GM23338 (cell line): Measurements from ENCODE around the gene LAMA4. TPM values are rescaled to one million over a fixed set of nuclear protein-coding genes. Genes with fewer than 3 reads are reported as not detected.

Source experiments
- ATAC-seq: fragments of 200-7000 bp; cut with Tn5 transposase; 3 replicates; pipeline ENCODE4 v1.9.1; 2020
- DNase-seq: peaks from one replicate; pipeline ENCODE4 v3.0.0-alpha.2; 2015; ENCODE audit warnings: low spot score
- H2AFZ ChIP-seq: fragments of 200-600 bp; sonication (generic); 2 replicates; pipeline ENCODE4 v1.8.0; 2016; ENCODE audit warnings: antibody characterized with exemption, mild to moderate bottlenecking, moderate library complexity
- H3F3A ChIP-seq: fragments of 200-600 bp; sonication (generic); replicated peaks from 2 replicates; pipeline ENCODE4 v1.8.0; 2017; ENCODE audit warnings: antibody characterized with exemption, mixed run types, low read depth
- H3K27ac ChIP-seq: fragments of 200-600 bp; sonication (generic); 2 replicates; pipeline ENCODE4 v1.6.1; 2016; ENCODE audit warnings: low read depth
- H3K27me3 ChIP-seq: fragments of 200-600 bp; sonication (generic); 2 replicates; pipeline ENCODE4 v1.8.0; 2016; ENCODE audit warnings: mild to moderate bottlenecking, mixed run types, moderate library complexity; ENCODE audit not compliant: insufficient read depth
- H3K36me3 ChIP-seq: fragments of 200-600 bp; sonication (generic); 2 replicates; pipeline ENCODE4 v1.8.0; 2016; ENCODE audit warnings: mild to moderate bottlenecking; ENCODE audit not compliant: insufficient read depth
- H3K4me1 ChIP-seq: fragments of 200-600 bp; sonication (generic); 2 replicates; pipeline ENCODE4 v1.8.0; 2016; ENCODE audit warnings: mild to moderate bottlenecking, moderate library complexity; ENCODE audit not compliant: insufficient read depth
- H3K4me2 ChIP-seq: fragments of 200-600 bp; sonication (generic); 2 replicates; pipeline ENCODE4 v1.7.1; 2017; ENCODE audit warnings: mixed run types
- H3K4me3 ChIP-seq: fragments of 200-600 bp; sonication (generic); 2 replicates; pipeline ENCODE4 v1.6.1; 2016; ENCODE audit warnings: mixed run types
- H3K79me2 ChIP-seq: fragments of 200-600 bp; sonication (generic); replicated peaks from 2 replicates; pipeline ENCODE4 v1.8.0; 2017; ENCODE audit warnings: mild to moderate bottlenecking; ENCODE audit not compliant: insufficient read depth
- H3K9me2 ChIP-seq: fragments of 200-600 bp; sonication (generic); 2 replicates; pipeline ENCODE4 v1.8.0; 2017; ENCODE audit not compliant: insufficient read depth
- H4K20me1 ChIP-seq: fragments of 200-600 bp; sonication (generic); replicated peaks from 2 replicates; pipeline ENCODE4 v1.8.0; 2017; ENCODE audit warnings: mild to moderate bottlenecking; ENCODE audit not compliant: insufficient read depth
- H3K27ac Mint-ChIP-seq: 2 replicates; pipeline ENCODE4 v1.8.0; 2020; ENCODE audit warnings: inconsistent platforms, mild to moderate bottlenecking, moderate library complexity, mixed read lengths
- H3K27me3 Mint-ChIP-seq: 3 replicates; pipeline ENCODE4 v1.8.0; 2022; ENCODE audit warnings: low read depth, mild to moderate bottlenecking, moderate library complexity, mixed read lengths, inconsistent platforms; ENCODE audit not compliant: insufficient read depth, poor library complexity
- H3K36me3 Mint-ChIP-seq: 3 replicates; pipeline ENCODE4 v1.8.0; 2021; ENCODE audit warnings: low read depth, mild to moderate bottlenecking, inconsistent platforms, moderate library complexity, mixed read lengths
- H3K4me1 Mint-ChIP-seq: 3 replicates; pipeline ENCODE4 v1.8.0; 2020; ENCODE audit warnings: mild to moderate bottlenecking, inconsistent platforms, mixed read lengths
- H3K4me3 Mint-ChIP-seq: 3 replicates; pipeline ENCODE4 v1.8.0; 2021; ENCODE audit warnings: moderate library complexity, mild to moderate bottlenecking, inconsistent platforms, mixed read lengths
- H3K9me3 Mint-ChIP-seq: 3 replicates; pipeline ENCODE4 v1.8.0; 2020; ENCODE audit warnings: moderate library complexity, mild to moderate bottlenecking, inconsistent platforms, mixed read lengths
- EZH2 ChIP-seq: fragments of 200-600 bp; sonication (generic); IDR thresholded peaks from one replicate; pipeline ENCODE4 v1.8.0; 2017; ENCODE audit warnings: antibody characterized with exemption, mild to moderate bottlenecking, low read depth; ENCODE audit not compliant: unreplicated experiment
- JUNB ChIP-seq: IDR thresholded peaks from one replicate; pipeline ENCODE4 v1.6.1; 2016; ENCODE audit warnings: antibody characterized with exemption; ENCODE audit not compliant: unreplicated experiment
- NANOG ChIP-seq: IDR thresholded peaks from 2 replicates; pipeline ENCODE4 v1.6.1; 2016; ENCODE audit warnings: antibody characterized with exemption, borderline replicate concordance
- POLR2AphosphoS5 ChIP-seq: IDR thresholded peaks from 2 replicates; pipeline ENCODE4 v1.6.1; 2016; ENCODE audit warnings: antibody characterized with exemption, low read depth
- polyA plus RNA-seq: library from polyadenylated mRNA; unstranded; fragments of >200 nt; fragmentation: Nextera tagmentation; extraction: Ambion mirVana; gene quantifications from 2 replicates; pipeline ENCODE4 v1.2.1, GENCODE V29; 2016
- total RNA-seq: library from RNA; depleted of rRNA; stranded (reverse); fragments of >200 nt; shearing (Covaris generic); gene quantifications from 2 replicates; pipeline ENCODE4 v1.2.3, GENCODE V29; 2014
- TF ChIP-seq, protein P1 (sequence below): fragments of 250-450 bp; sonication (Bioruptor Pico); IDR thresholded peaks from 2 replicates; pipeline ENCODE4 v1.5.0; 2020; ENCODE audit warnings: mild to moderate bottlenecking, moderate library complexity
- TF ChIP-seq, protein P2 (sequence below), 2 experiments: fragments of 200-600 bp in 1 of 2; sonication (generic) in 1 of 2; conservative IDR thresholded peaks; 2 replicates each; pipeline versions ENCODE4 v1.5.1 to v1.6.1; 2016 to 2017; ENCODE audit warnings: antibody characterized with exemption in 2 of 2, low read depth in 2 of 2, mild to moderate bottlenecking in 2 of 2, moderate library complexity in 1 of 2
- TF ChIP-seq, protein P3 (sequence below): IDR thresholded peaks from 2 replicates; pipeline ENCODE4 v1.6.1; 2016; ENCODE audit warnings: antibody characterized with exemption

Gene LAMA4
- total and polyA plus RNA-seq, 2 experiments from 2014 or later = 1.7 to 2.8 TPM

DNA sequence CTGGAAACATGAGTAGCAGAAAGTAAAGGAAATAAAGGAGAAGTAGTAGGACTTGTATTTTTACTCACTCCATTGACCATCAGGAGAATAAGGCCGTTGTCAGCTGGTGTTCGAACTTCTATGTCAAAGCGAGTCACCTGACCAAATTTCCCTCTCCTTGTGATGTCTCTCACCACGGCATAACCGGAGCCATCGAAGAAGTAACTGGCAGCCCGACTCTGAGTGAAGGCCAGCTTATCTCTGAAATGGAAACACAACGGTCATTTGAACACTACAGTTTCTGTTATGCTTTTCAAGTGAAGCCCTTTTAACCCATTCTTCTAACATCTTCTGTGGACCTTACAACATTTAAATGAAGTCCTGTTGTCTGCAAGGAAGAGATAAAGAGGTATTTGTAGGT, 115.3 kb downstream of the LAMA4 start (continued):
- TF ChIP-seq, protein P1, sequence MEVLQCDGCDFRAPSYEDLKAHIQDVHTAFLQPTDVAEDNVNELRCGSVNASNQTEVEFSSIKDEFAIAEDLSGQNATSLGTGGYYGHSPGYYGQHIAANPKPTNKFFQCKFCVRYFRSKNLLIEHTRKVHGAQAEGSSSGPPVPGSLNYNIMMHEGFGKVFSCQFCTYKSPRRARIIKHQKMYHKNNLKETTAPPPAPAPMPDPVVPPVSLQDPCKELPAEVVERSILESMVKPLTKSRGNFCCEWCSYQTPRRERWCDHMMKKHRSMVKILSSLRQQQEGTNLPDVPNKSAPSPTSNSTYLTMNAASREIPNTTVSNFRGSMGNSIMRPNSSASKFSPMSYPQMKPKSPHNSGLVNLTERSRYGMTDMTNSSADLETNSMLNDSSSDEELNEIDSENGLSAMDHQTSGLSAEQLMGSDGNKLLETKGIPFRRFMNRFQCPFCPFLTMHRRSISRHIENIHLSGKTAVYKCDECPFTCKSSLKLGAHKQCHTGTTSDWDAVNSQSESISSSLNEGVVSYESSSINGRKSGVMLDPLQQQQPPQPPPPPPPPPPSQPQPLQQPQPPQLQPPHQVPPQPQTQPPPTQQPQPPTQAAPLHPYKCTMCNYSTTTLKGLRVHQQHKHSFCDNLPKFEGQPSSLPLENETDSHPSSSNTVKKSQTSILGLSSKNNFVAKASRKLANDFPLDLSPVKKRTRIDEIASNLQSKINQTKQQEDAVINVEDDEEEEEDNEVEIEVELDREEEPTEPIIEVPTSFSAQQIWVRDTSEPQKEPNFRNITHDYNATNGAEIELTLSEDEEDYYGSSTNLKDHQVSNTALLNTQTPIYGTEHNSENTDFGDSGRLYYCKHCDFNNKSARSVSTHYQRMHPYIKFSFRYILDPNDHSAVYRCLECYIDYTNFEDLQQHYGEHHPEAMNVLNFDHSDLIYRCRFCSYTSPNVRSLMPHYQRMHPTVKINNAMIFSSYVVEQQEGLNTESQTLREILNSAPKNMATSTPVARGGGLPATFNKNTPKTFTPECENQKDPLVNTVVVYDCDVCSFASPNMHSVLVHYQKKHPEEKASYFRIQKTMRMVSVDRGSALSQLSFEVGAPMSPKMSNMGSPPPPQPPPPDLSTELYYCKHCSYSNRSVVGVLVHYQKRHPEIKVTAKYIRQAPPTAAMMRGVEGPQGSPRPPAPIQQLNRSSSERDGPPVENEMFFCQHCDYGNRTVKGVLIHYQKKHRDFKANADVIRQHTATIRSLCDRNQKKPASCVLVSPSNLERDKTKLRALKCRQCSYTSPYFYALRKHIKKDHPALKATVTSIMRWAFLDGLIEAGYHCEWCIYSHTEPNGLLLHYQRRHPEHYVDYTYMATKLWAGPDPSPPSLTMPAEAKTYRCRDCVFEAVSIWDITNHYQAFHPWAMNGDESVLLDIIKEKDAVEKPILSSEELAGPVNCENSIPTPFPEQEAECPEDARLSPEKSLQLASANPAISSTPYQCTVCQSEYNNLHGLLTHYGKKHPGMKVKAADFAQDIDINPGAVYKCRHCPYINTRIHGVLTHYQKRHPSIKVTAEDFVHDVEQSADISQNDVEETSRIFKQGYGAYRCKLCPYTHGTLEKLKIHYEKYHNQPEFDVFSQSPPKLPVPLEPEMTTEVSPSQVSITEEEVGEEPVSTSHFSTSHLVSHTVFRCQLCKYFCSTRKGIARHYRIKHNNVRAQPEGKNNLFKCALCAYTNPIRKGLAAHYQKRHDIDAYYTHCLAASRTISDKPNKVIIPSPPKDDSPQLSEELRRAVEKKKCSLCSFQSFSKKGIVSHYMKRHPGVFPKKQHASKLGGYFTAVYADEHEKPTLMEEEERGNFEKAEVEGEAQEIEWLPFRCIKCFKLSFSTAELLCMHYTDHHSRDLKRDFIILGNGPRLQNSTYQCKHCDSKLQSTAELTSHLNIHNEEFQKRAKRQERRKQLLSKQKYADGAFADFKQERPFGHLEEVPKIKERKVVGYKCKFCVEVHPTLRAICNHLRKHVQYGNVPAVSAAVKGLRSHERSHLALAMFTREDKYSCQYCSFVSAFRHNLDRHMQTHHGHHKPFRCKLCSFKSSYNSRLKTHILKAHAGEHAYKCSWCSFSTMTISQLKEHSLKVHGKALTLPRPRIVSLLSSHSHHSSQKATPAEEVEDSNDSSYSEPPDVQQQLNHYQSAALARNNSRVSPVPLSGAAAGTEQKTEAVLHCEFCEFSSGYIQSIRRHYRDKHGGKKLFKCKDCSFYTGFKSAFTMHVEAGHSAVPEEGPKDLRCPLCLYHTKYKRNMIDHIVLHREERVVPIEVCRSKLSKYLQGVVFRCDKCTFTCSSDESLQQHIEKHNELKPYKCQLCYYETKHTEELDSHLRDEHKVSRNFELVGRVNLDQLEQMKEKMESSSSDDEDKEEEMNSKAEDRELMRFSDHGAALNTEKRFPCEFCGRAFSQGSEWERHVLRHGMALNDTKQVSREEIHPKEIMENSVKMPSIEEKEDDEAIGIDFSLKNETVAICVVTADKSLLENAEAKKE (CRISPR knock-in tag) = no peak
- TF ChIP-seq JUNB (no peak), POLR2AphosphoS5 (no peak)

DNA sequence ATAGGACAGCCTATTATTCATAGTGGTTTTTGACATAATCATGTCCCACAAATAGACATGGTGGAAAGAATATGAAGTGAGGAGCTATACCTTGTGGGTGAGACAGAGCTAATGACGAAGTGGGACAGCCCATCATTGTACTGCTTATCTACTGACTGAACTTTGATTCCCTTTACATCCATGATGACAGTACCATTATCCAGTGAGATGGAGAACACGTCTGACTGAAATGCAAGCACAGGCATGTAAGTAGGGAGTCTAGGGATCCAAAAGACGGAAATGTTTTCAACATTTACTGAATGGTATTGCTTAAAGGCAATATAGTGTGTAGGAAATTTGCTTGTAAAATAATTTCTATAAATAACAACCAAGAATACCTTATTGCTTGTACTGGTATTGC, 123.5 kb downstream of the LAMA4 start:
- H3K27me3 ChIP-seq = no peaks in the 10 kb centered on the region
- TF ChIP-seq NANOG (no peak), EZH2 (no peak)
- H2AFZ ChIP-seq = no peak overlapping the region
- no peak for ATAC-seq
- Mint-ChIP-seq H3K27ac (no peak overlapping the region), H3K4me1 (peaks cover 2% of the 10 kb centered on the region; the same call in 1 of the 3 replicates), H3K4me3 (no peak overlapping the region), H3K27me3 (no peaks in the 10 kb centered on the region), H3K9me3 (no peaks in the 10 kb centered on the region), H3K36me3 (no peaks in the 10 kb centered on the region)
- no peak overlapping the region for H3K4me3 ChIP-seq
- H3K9me2 ChIP-seq = no peaks in the 10 kb centered on the region
- no peak for DNase-seq
- peaks cover 6% of the 10 kb centered on the region; the same call in 1 of the 2 replicates for H3K4me1 ChIP-seq
- no peaks in the 10 kb centered on the region for H3F3A ChIP-seq
- H3K27ac ChIP-seq = no peak overlapping the region
- H3K4me2 ChIP-seq = no peak overlapping the region
- H3K79me2 ChIP-seq = no peaks in the 10 kb centered on the region
- H4K20me1 ChIP-seq = no peaks in the 10 kb centered on the region
- no peaks in the 10 kb centered on the region for H3K36me3 ChIP-seq

DNA sequence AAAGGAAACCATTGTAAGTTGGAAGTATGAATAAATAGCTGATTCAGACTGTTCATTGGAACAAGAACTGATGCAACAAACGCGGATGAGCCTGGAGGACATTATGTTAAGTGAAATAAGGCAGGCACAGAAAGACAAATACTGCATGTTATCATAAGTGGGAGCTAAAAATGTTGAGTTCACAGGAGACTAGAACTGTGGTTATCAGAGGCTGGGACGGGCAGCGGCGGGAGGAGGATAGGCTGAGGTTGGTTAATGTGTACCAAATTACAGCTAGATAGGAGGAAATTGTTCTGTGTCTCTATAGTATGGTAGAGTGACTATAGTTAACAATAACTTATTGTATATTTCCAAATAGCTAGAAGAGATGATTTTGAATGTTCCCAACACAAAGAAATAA, 126.2 kb downstream of the LAMA4 start:
- peaks cover 6% of the 10 kb centered on the region; the same call in 2 of the 3 replicates for H3K4me1 Mint-ChIP-seq
- H3K4me2 ChIP-seq = no peak overlapping the region
- H3K27ac Mint-ChIP-seq = no peak overlapping the region
- no peak for DNase-seq
- H3K36me3 Mint-ChIP-seq = no peaks in the 10 kb centered on the region
- no peaks in the 10 kb centered on the region for H3K27me3 ChIP-seq
- no peaks in the 10 kb centered on the region for H3K36me3 ChIP-seq
- no peaks in the 10 kb centered on the region for H3F3A ChIP-seq
- H3K4me1 ChIP-seq = peaks cover 6% of the 10 kb centered on the region; the same call in 1 of the 2 replicates
- H3K79me2 ChIP-seq = no peaks in the 10 kb centered on the region
- H2AFZ ChIP-seq = no peak overlapping the region
- H3K27me3 Mint-ChIP-seq = no peaks in the 10 kb centered on the region
- ATAC-seq = no peak
- no peak overlapping the region for H3K4me3 ChIP-seq
- no peak overlapping the region for H3K27ac ChIP-seq
- no peaks in the 10 kb centered on the region for H4K20me1 ChIP-seq
- no peaks in the 10 kb centered on the region for H3K9me2 ChIP-seq
- no peaks in the 10 kb centered on the region for H3K9me3 Mint-ChIP-seq
- H3K4me3 Mint-ChIP-seq = no peak overlapping the region
- TF ChIP-seq, protein P2, sequence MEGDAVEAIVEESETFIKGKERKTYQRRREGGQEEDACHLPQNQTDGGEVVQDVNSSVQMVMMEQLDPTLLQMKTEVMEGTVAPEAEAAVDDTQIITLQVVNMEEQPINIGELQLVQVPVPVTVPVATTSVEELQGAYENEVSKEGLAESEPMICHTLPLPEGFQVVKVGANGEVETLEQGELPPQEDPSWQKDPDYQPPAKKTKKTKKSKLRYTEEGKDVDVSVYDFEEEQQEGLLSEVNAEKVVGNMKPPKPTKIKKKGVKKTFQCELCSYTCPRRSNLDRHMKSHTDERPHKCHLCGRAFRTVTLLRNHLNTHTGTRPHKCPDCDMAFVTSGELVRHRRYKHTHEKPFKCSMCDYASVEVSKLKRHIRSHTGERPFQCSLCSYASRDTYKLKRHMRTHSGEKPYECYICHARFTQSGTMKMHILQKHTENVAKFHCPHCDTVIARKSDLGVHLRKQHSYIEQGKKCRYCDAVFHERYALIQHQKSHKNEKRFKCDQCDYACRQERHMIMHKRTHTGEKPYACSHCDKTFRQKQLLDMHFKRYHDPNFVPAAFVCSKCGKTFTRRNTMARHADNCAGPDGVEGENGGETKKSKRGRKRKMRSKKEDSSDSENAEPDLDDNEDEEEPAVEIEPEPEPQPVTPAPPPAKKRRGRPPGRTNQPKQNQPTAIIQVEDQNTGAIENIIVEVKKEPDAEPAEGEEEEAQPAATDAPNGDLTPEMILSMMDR (conservative IDR thresholded peaks at IDR 0.05; ENCODE audit: low read depth in 2 of 2) = no peak
- TF ChIP-seq, protein P3, sequence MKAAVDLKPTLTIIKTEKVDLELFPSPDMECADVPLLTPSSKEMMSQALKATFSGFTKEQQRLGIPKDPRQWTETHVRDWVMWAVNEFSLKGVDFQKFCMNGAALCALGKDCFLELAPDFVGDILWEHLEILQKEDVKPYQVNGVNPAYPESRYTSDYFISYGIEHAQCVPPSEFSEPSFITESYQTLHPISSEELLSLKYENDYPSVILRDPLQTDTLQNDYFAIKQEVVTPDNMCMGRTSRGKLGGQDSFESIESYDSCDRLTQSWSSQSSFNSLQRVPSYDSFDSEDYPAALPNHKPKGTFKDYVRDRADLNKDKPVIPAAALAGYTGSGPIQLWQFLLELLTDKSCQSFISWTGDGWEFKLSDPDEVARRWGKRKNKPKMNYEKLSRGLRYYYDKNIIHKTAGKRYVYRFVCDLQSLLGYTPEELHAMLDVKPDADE = no peak
